HG02840 (cell line): Measurements from ENCODE around the gene C10orf90.

ENCODE experiments used
- ATAC-seq: cut with Tn5 transposase; IDR thresholded peaks from one replicate; pipeline ENCODE4 v1.9.1; 2021; ENCODE audit warnings: mild to moderate bottlenecking, moderate library complexity, moderate number of reproducible peaks; ENCODE audit not compliant: unreplicated experiment, low FRiP score

C10orf90 gene

GRCh38 chr10:126476246-126476645 lies 194.2 kb downstream of the C10orf90 start:
- ATAC-seq = no peak

DNA sequence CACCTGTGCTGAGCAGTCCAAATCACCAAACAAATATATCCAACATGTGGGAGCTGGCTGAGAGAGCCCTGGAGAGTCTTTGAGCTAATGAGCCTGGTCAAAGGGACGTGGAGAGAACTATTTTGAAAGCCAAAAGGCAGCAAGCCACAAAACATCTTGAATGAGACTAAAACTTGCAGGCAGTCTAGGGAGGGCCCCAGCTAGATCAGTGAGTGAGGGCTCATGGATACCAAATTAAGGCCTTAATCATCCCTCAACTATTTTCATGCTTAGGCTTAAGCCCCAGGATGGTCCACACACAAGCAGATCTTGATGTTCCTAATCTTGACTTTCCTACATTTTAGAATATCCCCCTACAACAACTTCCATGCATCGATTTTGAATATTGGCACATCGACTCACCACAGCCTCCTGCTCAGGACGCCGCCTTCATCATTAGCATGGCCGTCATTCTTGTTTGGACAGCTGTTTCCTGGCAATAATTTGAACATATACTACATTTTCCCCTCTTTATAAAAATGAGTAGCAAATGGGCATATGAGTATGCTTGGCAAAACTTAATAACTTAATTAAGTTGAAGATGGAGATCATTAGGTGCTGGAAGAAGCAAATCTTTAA lies 195.3 kb downstream of the C10orf90 start:
- no peak for ATAC-seq

- ATAC-seq = no peak
These were observed 196.5 kb downstream of the C10orf90 start for GRCh38 chr10:126474031-126474430.

DNA sequence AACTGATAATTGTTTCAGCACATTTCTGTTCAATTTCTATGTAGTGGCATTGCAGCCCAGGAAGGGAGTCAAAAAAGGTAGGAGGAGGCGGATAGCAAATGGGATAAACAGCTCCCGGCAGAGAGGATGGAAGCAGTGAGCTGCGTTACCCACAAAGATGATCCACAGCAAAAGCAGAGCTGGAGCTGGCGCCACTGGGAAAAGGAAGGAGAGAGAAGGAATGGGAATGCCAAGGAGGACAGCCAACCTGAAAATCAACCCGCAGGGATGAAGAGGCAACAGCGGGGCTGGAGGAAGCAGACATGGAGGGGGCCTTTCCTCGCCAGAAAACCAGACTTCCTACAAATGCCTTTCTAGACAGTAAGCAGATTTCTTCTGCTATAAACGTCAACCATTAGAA lies 199.5 kb downstream of the C10orf90 start:
- ATAC-seq = no peak

DNA sequence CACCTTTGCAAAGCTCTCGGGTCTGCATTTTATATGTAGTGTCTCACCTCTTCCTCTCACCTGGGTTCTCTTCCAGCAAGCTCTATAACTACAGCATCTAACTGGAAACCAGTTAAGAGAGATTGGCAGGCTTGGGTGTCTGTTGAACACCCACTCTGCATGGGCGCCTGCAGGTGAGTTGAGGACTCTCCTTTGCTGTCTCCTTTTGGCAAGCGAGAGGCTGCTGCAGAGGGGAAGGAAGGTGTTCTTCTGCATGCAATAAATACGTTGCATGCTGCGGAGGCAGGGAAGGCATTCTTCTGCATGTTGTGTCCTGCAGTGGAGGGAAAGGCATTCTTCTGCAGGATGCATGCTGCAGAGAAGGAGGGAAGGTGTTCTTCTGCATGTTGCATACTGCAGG lies 200.8 kb downstream of the C10orf90 start:
- no peak for ATAC-seq

DNA sequence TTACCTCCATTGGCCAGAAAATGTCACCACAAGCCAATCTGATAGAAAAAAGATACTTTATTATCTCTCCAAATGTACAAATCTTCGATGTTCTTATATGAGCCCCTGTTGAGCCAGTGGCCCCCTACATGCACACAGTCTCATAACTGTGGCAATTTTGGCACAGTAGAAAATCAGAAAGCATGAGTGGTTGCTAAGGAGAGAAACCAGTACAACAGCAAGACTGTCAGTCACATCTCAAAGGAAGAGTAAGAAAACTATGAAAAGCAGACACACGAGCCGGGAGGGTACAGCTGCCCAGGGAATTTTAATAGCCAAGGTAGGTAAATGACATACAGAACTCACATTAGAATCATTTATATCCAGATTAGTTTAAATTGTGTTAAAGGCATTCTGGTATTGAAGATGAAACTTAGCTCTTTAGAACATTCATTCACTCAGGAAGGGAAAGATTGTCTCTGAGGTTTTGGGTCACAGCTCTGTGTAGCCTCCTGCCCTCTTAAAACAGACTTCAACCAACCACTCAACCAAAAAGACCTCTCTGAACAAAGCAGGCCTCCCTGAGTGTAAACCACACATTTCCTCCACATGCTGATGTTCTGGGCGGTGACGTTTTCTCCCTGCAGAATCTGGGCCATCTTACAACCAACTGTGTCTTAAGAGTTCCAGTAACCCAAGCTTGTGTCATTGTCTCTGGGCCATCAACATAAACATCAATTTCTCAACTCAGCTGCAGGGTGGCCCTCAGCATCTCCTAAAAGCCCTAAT lies 201.4 kb downstream of the C10orf90 start:
- ATAC-seq = no peak

DNA sequence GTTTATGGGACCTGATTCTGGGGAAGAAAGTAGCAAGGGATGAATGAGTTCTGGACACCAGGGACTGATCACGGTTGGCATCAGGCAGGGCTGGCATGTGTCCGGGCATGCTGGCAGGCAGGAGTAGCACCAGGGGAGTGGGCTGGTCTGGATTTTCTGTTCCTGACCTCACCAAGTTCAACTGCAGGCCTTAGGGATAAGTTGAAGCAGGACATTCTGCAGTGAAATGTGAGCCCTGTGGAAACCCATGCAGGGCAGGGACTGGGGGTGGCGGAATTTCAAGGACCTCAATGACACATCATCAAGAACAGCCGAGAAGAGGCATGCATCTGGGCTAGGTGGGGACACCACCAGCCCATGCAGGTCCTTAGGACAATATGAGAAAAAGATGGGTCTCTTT lies 202.0 kb downstream of the C10orf90 start:
- no peak for ATAC-seq

DNA sequence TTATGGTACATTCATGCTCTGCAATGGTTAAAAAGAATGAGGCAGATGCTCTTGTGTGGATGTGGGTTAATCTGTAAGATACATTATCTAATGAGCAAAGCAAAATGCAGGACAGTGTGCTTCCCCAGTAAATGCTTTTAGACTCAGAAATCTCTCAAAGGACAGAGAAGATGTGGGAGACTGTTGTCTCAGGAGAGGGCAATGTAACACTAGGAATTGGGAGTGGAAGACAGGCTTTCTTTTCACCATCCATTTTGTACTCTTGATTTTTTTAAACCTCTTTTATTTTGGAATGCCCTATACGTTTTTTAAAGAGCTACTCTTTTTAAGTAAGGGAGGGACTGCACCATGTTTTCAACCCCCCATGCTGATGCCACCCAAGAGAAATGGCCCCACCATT lies 204.7 kb downstream of the C10orf90 start:
- no peak for ATAC-seq

GRCh38 chr10:126463286-126463685 lies 207.2 kb downstream of the C10orf90 start:
- no peak for ATAC-seq

- no peak for ATAC-seq
These were observed 209.1 kb downstream of the C10orf90 start for GRCh38 chr10:126461289-126461940.

DNA sequence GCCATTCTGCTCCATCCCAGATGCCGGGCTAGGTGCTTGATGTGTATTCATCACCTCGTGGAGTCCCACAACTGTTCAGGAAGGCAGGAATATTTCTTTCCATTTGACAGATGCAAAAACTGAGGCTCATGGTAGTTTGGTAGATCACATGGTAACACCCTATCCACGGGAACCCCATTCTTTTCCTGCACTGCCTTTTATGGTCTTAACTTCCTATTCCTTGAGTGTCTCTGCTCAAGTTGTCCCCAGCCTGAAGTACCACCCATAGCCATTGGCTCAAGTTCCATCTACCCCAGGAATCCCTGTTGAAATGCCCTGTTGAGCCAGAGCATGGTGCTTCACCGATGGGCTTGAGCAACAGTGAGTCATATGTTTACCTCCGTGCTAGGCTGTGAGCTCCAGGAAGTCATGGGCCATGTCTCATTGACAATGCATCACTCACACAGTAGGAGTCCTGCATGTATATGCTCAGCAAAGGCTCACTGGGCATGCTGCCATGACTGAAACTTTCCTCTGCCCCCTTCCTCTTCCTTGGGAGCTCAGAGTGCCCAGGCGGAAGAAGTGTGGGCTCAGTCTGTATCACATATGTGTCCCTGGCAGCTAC lies 210.5 kb downstream of the C10orf90 start:
- no peak for ATAC-seq

GRCh38 chr10:126459032-126459831 lies 211.3 kb downstream of the C10orf90 start:
- no peak for ATAC-seq

GRCh38 chr10:126458466-126458865 lies 212.0 kb downstream of the C10orf90 start:
- no peak for ATAC-seq

- ATAC-seq = no peak
These were observed 213.9 kb downstream of the C10orf90 start for GRCh38 chr10:126456632-126457031.

GRCh38 chr10:126455766-126456405 lies 214.6 kb downstream of the C10orf90 start:
- no peak for ATAC-seq

GRCh38 chr10:126455036-126455765 lies 215.3 kb downstream of the C10orf90 start:
- no peak for ATAC-seq

GRCh38 chr10:126454045-126454751 lies 216.3 kb downstream of the C10orf90 start:
- no peak for ATAC-seq

GRCh38 chr10:126452245-126452644 lies 218.2 kb downstream of the C10orf90 start:
- ATAC-seq = no peak

DNA sequence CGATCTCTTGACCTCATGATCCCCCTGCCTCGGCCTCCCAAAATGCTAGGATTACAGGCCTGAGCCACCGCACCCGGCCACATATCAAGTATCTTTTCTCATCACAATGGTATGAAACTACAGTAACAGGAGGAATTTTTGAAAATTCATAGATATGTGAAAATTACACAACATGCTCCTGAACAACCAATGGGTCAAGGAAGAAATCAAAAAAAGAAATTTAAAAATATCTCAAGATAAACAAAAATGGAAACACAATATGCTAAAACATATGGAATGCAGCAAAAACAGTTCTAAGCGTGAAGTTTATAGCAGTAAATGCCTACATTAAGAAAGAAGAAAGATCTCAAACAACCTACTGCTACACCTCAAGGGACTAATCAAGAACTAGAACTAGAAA lies 222.4 kb downstream of the C10orf90 start:
- no peak for ATAC-seq
